Fibroblast of villous mesenchyme (primary cell): ENCODE results near the gene KLHL7. TPM values are rescaled to one million over a fixed set of nuclear protein-coding genes. Genes with fewer than 3 reads are reported as not detected.

Source experiments
- DNase-seq: peaks from one replicate; pipeline ENCODE4 v3.0.0-alpha.2; 2010; ENCODE audit warnings: low read depth
- H3K4me3 ChIP-seq: 2 replicates; pipeline ENCODE4 v1.5.1; 2011; ENCODE audit warnings: low read depth, mild to moderate bottlenecking, low read length
- total RNA-seq: library from RNA; depleted of rRNA; stranded (reverse); fragments of >200 nt; gene quantifications from 2 replicates; pipeline ENCODE4 v1.2.3, GENCODE V29; 2012
- TF ChIP-seq, protein P1 (sequence below): IDR thresholded peaks from 2 replicates; pipeline ENCODE4 v1.5.1; 2012; ENCODE audit warnings: low read depth, mild to moderate bottlenecking, low read length; ENCODE audit not compliant: insufficient read depth

The KLHL7 gene, protein sequence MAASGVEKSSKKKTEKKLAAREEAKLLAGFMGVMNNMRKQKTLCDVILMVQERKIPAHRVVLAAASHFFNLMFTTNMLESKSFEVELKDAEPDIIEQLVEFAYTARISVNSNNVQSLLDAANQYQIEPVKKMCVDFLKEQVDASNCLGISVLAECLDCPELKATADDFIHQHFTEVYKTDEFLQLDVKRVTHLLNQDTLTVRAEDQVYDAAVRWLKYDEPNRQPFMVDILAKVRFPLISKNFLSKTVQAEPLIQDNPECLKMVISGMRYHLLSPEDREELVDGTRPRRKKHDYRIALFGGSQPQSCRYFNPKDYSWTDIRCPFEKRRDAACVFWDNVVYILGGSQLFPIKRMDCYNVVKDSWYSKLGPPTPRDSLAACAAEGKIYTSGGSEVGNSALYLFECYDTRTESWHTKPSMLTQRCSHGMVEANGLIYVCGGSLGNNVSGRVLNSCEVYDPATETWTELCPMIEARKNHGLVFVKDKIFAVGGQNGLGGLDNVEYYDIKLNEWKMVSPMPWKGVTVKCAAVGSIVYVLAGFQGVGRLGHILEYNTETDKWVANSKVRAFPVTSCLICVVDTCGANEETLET
- 27.6 and 34.1 TPM in 2 replicates for total RNA-seq

GRCh38 chr7:23105644-23106056, at the start of gene KLHL7:
TSS of gene KLHL7 (plus strand) at chr7:23105785. CDS start at chr7:23106027, 242 bp downstream.
- TF ChIP-seq, protein P1, sequence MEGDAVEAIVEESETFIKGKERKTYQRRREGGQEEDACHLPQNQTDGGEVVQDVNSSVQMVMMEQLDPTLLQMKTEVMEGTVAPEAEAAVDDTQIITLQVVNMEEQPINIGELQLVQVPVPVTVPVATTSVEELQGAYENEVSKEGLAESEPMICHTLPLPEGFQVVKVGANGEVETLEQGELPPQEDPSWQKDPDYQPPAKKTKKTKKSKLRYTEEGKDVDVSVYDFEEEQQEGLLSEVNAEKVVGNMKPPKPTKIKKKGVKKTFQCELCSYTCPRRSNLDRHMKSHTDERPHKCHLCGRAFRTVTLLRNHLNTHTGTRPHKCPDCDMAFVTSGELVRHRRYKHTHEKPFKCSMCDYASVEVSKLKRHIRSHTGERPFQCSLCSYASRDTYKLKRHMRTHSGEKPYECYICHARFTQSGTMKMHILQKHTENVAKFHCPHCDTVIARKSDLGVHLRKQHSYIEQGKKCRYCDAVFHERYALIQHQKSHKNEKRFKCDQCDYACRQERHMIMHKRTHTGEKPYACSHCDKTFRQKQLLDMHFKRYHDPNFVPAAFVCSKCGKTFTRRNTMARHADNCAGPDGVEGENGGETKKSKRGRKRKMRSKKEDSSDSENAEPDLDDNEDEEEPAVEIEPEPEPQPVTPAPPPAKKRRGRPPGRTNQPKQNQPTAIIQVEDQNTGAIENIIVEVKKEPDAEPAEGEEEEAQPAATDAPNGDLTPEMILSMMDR = no peak
- DNase-seq = peak; percentile 92
- H3K4me3 ChIP-seq = peak within 1 kb of the TSS; percentile 97

DNA sequence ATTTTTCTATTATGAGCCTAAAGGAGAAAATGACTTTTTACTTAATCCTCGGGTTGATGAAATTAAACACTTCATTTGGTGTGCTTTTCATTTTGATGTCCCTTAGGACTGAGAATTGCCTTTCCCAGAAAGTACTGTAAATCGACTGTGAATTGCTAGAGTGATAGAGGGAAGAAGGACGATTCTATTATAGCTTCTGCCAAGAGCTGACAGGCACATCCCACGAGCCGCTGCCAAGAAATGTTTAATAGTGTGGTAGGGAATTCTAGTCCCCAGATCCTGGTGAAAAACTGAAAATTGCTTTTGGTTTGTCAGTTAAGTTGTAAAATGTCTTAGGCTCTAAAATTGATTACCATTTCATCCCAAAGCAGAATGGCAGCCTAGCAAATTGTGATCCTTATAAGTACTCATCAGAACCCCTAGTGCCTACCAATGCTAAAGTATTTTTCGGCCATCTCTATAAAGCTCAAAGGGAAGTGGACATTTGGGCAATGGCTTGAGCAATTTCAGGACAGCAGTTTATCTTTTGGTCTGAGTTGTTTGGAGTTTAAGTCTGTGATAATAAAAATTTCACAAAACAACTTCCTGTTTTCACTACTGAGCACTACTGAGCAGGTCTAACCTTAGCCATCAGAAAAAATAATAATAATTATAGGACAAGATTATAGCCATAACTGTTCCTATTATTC, 47.0 kb upstream of the KLHL7 start:
- DNase-seq = peak; percentile 16
- TF ChIP-seq, protein P1 = no peak
- no peak overlapping the region for H3K4me3 ChIP-seq

DNA sequence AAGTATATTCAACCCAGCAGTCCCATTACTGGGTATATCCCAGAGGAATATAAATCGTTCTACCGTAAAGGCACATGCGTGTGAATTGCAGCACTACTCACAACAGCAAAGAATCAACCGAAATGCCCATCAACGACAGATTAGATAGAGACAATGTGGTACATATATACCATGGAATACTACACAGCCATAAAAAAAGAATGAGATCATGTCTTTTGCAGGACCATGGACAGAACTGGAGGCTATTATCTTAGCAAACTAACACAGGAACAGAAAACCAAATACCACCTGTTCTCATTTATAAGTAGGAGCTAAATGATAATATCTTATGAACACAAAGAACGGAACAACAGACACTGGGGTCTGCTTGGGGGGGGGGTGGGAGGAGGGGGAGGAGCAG, 44.3 kb upstream of the KLHL7 start:
- TF ChIP-seq, protein P1 = no peak
- H3K4me3 ChIP-seq = no peak overlapping the region
- no peak for DNase-seq

GRCh38 chr7:23062452-23062851, 43.1 kb upstream of the KLHL7 start:
- H3K4me3 ChIP-seq = no peak overlapping the region
- TF ChIP-seq, protein P1 = no peak
- peak; percentile 52 for DNase-seq

- DNase-seq = peak; percentile 8
- TF ChIP-seq, protein P1 = no peak
- no peak overlapping the region for H3K4me3 ChIP-seq
These were observed 39.6 kb upstream of the KLHL7 start for GRCh38 chr7:23065974-23066373.

DNA sequence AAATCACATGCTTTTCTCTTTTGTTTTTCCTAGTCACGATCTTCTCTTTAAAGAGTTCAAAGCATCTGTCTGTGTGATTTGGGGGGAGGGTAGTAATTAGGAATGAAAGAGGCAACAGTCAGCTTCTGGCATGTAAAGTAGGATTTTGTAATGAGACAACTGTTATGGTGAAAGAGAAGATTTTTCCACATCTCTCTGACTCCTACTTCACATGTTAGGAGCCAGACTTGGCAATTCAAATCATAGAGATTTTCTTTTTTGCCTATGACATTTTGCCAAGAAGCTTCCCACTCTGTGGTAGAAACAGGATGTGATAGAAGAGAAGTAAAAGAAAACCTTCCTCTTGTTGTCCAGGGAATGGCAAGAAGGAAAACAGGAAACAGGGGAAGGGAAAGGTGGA, 38.3 kb upstream of the KLHL7 start:
- H3K4me3 ChIP-seq = no peak overlapping the region
- TF ChIP-seq, protein P1 = no peak
- DNase-seq = peak; percentile 57
